K562 (cell line): Measurements from ENCODE around the gene PITX1. TPM values are rescaled to one million over a fixed set of nuclear protein-coding genes. Genes with fewer than 3 reads are reported as not detected.

ENCODE experiments used
- ATAC-seq: fragments of 200-7000 bp; cut with Tn5 transposase; 3 replicates; pipeline ENCODE4 v1.9.1; 2020; ENCODE audit warnings: moderate library complexity
- BruUV-seq: library from RNA; stranded (reverse); fragments of 400-500 nt; replicated peaks from 2 replicates; lab custom pipeline; 2021; lab: Mats Ljungman, UMichigan
- CTCF ChIA-PET: fragments of 300-600 bp; formaldehyde crosslinking; extraction: SDS; loops from one replicate; lab custom pipeline; 2021; ENCODE audit warnings: low intra/inter-chr PET ratio; lab: Yijun Ruan, JAX
- POLR2A ChIA-PET: fragments of 300-600, 350-650 bp; sonication (Branson Sonifier 250); formaldehyde crosslinking; extraction: SDS; loops from one replicate; lab custom pipeline; 2021; ENCODE audit warnings: antibody characterized with exemption, inconsistent platforms; lab: Yijun Ruan, JAX
- DNase-seq, 4 experiments: peaks; one replicate each; pipeline versions ENCODE4 v3.0.0 to v3.0.0-alpha.2; 2011 to 2018; ENCODE audit warnings: low spot score in 3 of 4, mixed read lengths in 3 of 4; ENCODE audit errors: extremely low read depth in 1 of 4
- FAIRE-seq: peaks from 2 replicates; lab custom pipeline; 2011; peaks lifted over from hg19 to GRCh38; lab: Jason Lieb, UNC
- H2AFZ ChIP-seq: 2 replicates; pipeline ENCODE4 v1.6.0; 2011; ENCODE audit warnings: low read depth, low read length, control low read depth, inconsistent platforms
- H3K27ac ChIP-seq: fragments of 200-600 bp; 3 replicates; pipeline ENCODE4 v1.8.0; 2011; ENCODE audit warnings: low read depth, mild to moderate bottlenecking, control low read depth, inconsistent platforms, low read length, moderate library complexity, mixed read lengths; ENCODE audit errors: extremely low read depth
- H3K27me3 ChIP-seq, 2 experiments: fragments of 300-600 bp in 1 of 2; 2 replicates in 1 of 2; 3 replicates in 1 of 2; pipeline versions ENCODE4 v1.6.0 to v1.8.0; 2011; ENCODE audit warnings: inconsistent platforms in 2 of 2, low read length in 2 of 2, mild to moderate bottlenecking in 1 of 2, mixed read lengths in 1 of 2, moderate library complexity in 1 of 2; ENCODE audit not compliant: control insufficient read depth in 2 of 2, insufficient read depth in 2 of 2
- H3K36me3 ChIP-seq: fragments of 300-600 bp; 3 replicates; pipeline ENCODE4 v1.8.0; 2011; ENCODE audit warnings: mild to moderate bottlenecking, low read length, inconsistent platforms; ENCODE audit not compliant: control insufficient read depth, insufficient read depth
- H3K4me1 ChIP-seq, 2 experiments: fragments of 200-600 bp in 1 of 2; replicated peaks in 1 of 2; 2 replicates in 1 of 2; 3 replicates in 1 of 2; pipeline versions ENCODE4 v1.5.1 to v1.8.0; 2011; ENCODE audit warnings: inconsistent platforms in 2 of 2, low read length in 2 of 2, mild to moderate bottlenecking in 1 of 2, mixed read lengths in 1 of 2, moderate library complexity in 1 of 2; ENCODE audit not compliant: control insufficient read depth in 2 of 2, insufficient read depth in 2 of 2
- H3K4me2 ChIP-seq: 2 replicates; pipeline ENCODE4 v1.6.1; 2011; ENCODE audit warnings: low read length, control low read depth, inconsistent platforms, mixed read lengths; ENCODE audit not compliant: insufficient read depth
- H3K4me3 ChIP-seq: fragments of 200-600 bp; sonication (generic), shearing (Covaris generic); 2 replicates; pipeline ENCODE4 v1.5.1; 2016; ENCODE audit warnings: control low read depth, inconsistent platforms
- H3K79me2 ChIP-seq: fragments of 200-600 bp; 3 replicates; pipeline ENCODE4 v1.8.0; 2011; ENCODE audit warnings: low read length, inconsistent platforms; ENCODE audit not compliant: control insufficient read depth, insufficient read depth
- H3K9ac ChIP-seq, 2 experiments: 2 replicates each; pipeline versions ENCODE4 v1.6.0 to v1.6.1; 2011; ENCODE audit warnings: low read depth in 2 of 2, low read length in 2 of 2, control low read depth in 1 of 2, inconsistent platforms in 1 of 2, mild to moderate bottlenecking in 1 of 2, mixed read lengths in 1 of 2; ENCODE audit not compliant: insufficient read depth in 1 of 2
- H3K9me1 ChIP-seq: one replicate; pipeline ENCODE4 v1.6.0; 2011; ENCODE audit warnings: inconsistent platforms, mild to moderate bottlenecking, low read length, moderate library complexity; ENCODE audit not compliant: control insufficient read depth, insufficient read depth
- H3K9me3 ChIP-seq: replicated peaks from 2 replicates; pipeline ENCODE4 v1.5.1; 2011; ENCODE audit warnings: low read depth, low read length, inconsistent platforms; ENCODE audit not compliant: control insufficient read depth, insufficient read depth
- H4K20me1 ChIP-seq: replicated peaks from 2 replicates; pipeline ENCODE4 v1.6.1; 2011; ENCODE audit warnings: low read length, inconsistent platforms, mixed read lengths; ENCODE audit not compliant: control insufficient read depth, insufficient read depth
- AFF1 ChIP-seq, 2 experiments: fragments of 450-650 bp; IDR thresholded peaks; 2 replicates each; pipeline ENCODE4 v1.6.1; 2018; ENCODE audit warnings: mild to moderate bottlenecking in 2 of 2, low read depth in 1 of 2; ENCODE audit not compliant: partially characterized antibody in 2 of 2
- ASH1L ChIP-seq: fragments of 450-650 bp; IDR thresholded peaks from 2 replicates; pipeline ENCODE4 v1.6.1; 2018; ENCODE audit warnings: borderline replicate concordance, mild to moderate bottlenecking, low read depth; ENCODE audit not compliant: partially characterized antibody
- ATF2 ChIP-seq: sonication (generic); formaldehyde crosslinking; IDR thresholded peaks from 2 replicates; pipeline ENCODE4 v1.8.1; 2022; ENCODE audit warnings: missing genetic modification reagents
- CEBPG ChIP-seq, 3 experiments: fragments of 200-800 bp in 1 of 3; sonication (Bioruptor generic) in 1 of 3; sonication (generic) in 1 of 3; formaldehyde crosslinking in 1 of 3; IDR thresholded peaks in 2 of 3; conservative IDR thresholded peaks in 1 of 3; 2 replicates each; pipeline versions ENCODE4 v1.6.1 to v1.8.0; 2016 to 2022; ENCODE audit warnings: missing compliant biosample characterization in 2 of 3, missing genetic modification characterization in 2 of 3, mild to moderate bottlenecking in 1 of 3, missing genetic modification reagents in 1 of 3
- CHD1 ChIP-seq: fragments of 200-600 bp; sonication (generic); IDR thresholded peaks from one replicate; pipeline ENCODE4 v1.6.1; 2012; ENCODE audit warnings: mild to moderate bottlenecking, moderate library complexity, low read length, inconsistent platforms
- EHMT2 ChIP-seq: fragments of 450-650 bp; IDR thresholded peaks from 2 replicates; pipeline ENCODE4 v1.6.1; 2018; ENCODE audit warnings: antibody characterized with exemption
- FOXA3 ChIP-seq, 2 experiments: fragments of 450-650 bp in 1 of 2; sonication (generic) in 1 of 2; formaldehyde crosslinking; IDR thresholded peaks in 1 of 2; conservative IDR thresholded peaks in 1 of 2; 2 replicates each; pipeline versions ENCODE4 v1.4.0 to v1.8.0; 2020 to 2022; ENCODE audit warnings: mild to moderate bottlenecking in 2 of 2, missing genetic modification reagents in 1 of 2
- HDAC8 ChIP-seq: fragments of 450-650 bp; IDR thresholded peaks from 2 replicates; pipeline ENCODE4 v1.6.1; 2016; ENCODE audit warnings: mild to moderate bottlenecking, missing genetic modification characterization, moderate library complexity, missing compliant biosample characterization
- IRF2 ChIP-seq: sonication (generic); formaldehyde crosslinking; IDR thresholded peaks from 2 replicates; pipeline ENCODE4 v1.8.1; 2022; ENCODE audit warnings: mild to moderate bottlenecking, missing genetic modification reagents
- KAT2B ChIP-seq: IDR thresholded peaks from one replicate; pipeline ENCODE4 v1.6.1; 2012; ENCODE audit warnings: low read depth, mild to moderate bottlenecking, control low read depth, inconsistent platforms, low read length, moderate library complexity
- KLF16 ChIP-seq: IDR thresholded peaks from 2 replicates; pipeline ENCODE4 v1.6.1; 2016; ENCODE audit warnings: antibody characterized with exemption
- RBM34 ChIP-seq: fragments of 200-400 bp; formaldehyde crosslinking; IDR thresholded peaks from 2 replicates; pipeline ENCODE4 v1.6.1; 2018; ENCODE audit warnings: low read length, borderline replicate concordance; ENCODE audit not compliant: insufficient read depth
- SNAPC5 ChIP-seq: fragments of 250-450 bp; sonication (Bioruptor Pico); IDR thresholded peaks from 2 replicates; pipeline ENCODE4 v1.8.0; 2021; ENCODE audit warnings: moderate library complexity, mild to moderate bottlenecking, inconsistent platforms
- ZBTB8A ChIP-seq: fragments of 450-650 bp; IDR thresholded peaks from 2 replicates; pipeline ENCODE4 v1.6.1; 2018; ENCODE audit warnings: mild to moderate bottlenecking, moderate library complexity; ENCODE audit not compliant: partially characterized antibody
- ZKSCAN3 ChIP-seq: fragments of 250-450 bp; sonication (Bioruptor Pico); IDR thresholded peaks from 2 replicates; pipeline ENCODE4 v1.4.0; 2020
- ZNF583 ChIP-seq: fragments of 250-450 bp; sonication (Bioruptor Pico); IDR thresholded peaks from 2 replicates; pipeline ENCODE4 v1.4.0; 2020
- WGBS: fragments of 100-300 bp; shearing (Covaris generic); methylation state at CpG from one replicate; pipeline ENCODE4 v1.1.6; 2016; ENCODE audit warnings: low coverage, mixed read lengths; ENCODE audit not compliant: insufficient coverage; ENCODE audit errors: missing lambda C conversion rate; 5-methylcytosine and 5-hydroxymethylcytosine counted together
- in situ Hi-C: fragments of 300-500 bp; cut with MboI; formaldehyde crosslinking; loops from 4 replicates; pipeline ENCODE4 v1.15.0; 2018; ENCODE audit warnings: inconsistent platforms, mixed read lengths
- intact Hi-C: fragments of 100-400 bp; cut with micrococcal nuclease; formaldehyde crosslinking; loops from 2 replicates; pipeline ENCODE4 v1.14.2; 2022
- polyA plus RNA-seq, 8 experiments: library from polyadenylated mRNA; depleted of rRNA in 4 of 8; stranded (reverse) in 5 of 8; unstranded in 3 of 8; fragments of >200 nt; fragmentation: Nextera tagmentation in 2 of 8; fragmentation: Illumina TruSeq in 1 of 8; extraction: Ambion mirVana in 2 of 8; extraction: Trizol in 1 of 8; gene quantifications; 2 replicates each; pipeline versions ENCODE4 v1.2.1 to v1.2.3, GENCODE V29; 2011 to 2014; ENCODE audit warnings: inconsistent platforms in 1 of 8, missing spikeins in 1 of 8
- total RNA-seq, 7 experiments: library from RNA; depleted of rRNA in 6 of 7; stranded (reverse); fragments of >200 nt in 6 of 7; fragmentation: Illumina TruSeq in 2 of 7; extraction: Trizol in 2 of 7; gene quantifications; 2 replicates each; pipeline versions ENCODE4 v1.2.1 to v1.2.3, GENCODE V29; 2011 to 2021; ENCODE audit warnings: low replicate concordance in 1 of 7

PITX1 gene
- total and polyA plus RNA-seq, 9 of the 15 experiments (the other 6 are each of a cell fraction or from before 2014, with no cell fraction given), result 0.13 to 88.2 (median 24.9) TPM

- TF ChIP-seq AFF1 (IDR thresholded peaks at IDR 0.05; ENCODE audit: low read depth in 1 of 2, partially characterized antibody in 2 of 2) (no peak), ZKSCAN3 (CRISPR knock-in tag) (no peak), CHD1 (no peak)
Measured at GRCh38 chr5:135067587-135067986, 33.6 kb upstream of the PITX1 start (continued).

- ChIA-PET POLR2A (interaction anchor here (0.7 kb wide), 1 partner anchor 204 kb away, joined by 4 read pairs; no protein-coding TSS in a partner anchor), CTCF (no interaction called here)
- Histone ChIP-seq H3K27me3 (no peaks in the 10 kb centered on the region), H3K9me3 (no peaks in the 10 kb centered on the region), H3K79me2 (no peaks in the 10 kb centered on the region), H3K9ac (peak overlapping the region in 1 of 2 experiments; percentile 44; a peak in 1 of 4 replicates), H2AFZ (no peak overlapping the region), H3K27ac (no peak overlapping the region), H3K36me3 (no peaks in the 10 kb centered on the region), H3K4me2 (no peak overlapping the region), H3K4me3 (no peak overlapping the region), H4K20me1 (no peaks in the 10 kb centered on the region; the same call in 1 of the 2 replicates), H3K4me1 (peaks cover 4 to 29% of the 10 kb centered on the region in 2 experiments; a peak in 4 of 5 replicates), H3K9me1 (no peaks in the 10 kb centered on the region)
- intact Hi-C loops (no loop called here), in situ Hi-C loops (no loop called here)
- BruUV-seq, result no TSS peak
- FAIRE-seq, result no peak
- WGBS, result 32% methylated on average over 4 of the region's 5 CpGs
- ATAC-seq, result no peak
- DNase-seq, result no peak
- TF ChIP-seq ATF2 (CRISPR knock-in tag) (no peak), FOXA3 (CRISPR knock-in tag; conservative IDR thresholded peaks at IDR 0.05 in 1 of 2, IDR thresholded peaks at IDR 0.05 in 1 of 2) (no peak), CEBPG (CRISPR knock-in tag; IDR thresholded peaks at IDR 0.05) (no peak), CEBPG (tag; conservative IDR thresholded peaks at IDR 0.05 in 1 of 2, IDR thresholded peaks at IDR 0.05 in 1 of 2) (no peak), KAT2B (no peak), IRF2 (CRISPR knock-in tag) (no peak), SNAPC5 (CRISPR knock-in tag) (no peak), KLF16 (no peak), ZNF583 (no peak), CHD1 (no peak), ZBTB8A (no peak), ASH1L (no peak), RBM34 (no peak), HDAC8 (tag) (no peak), EHMT2 (no peak)
Measured at GRCh38 chr5:135066781-135067180, 32.8 kb upstream of the PITX1 start.
